ENCODE results near the gene PNKD.

The PNKD gene

GRCh38 chr2:218275371-218276072, 5.2 kb downstream of the PNKD start:
- no peak overlapping the region for H3K4me3 ChIP-seq (ENCODE audit: low read length)
- no peak overlapping the region for H3K27ac ChIP-seq (ENCODE audit: low read depth, low read length)
- no peaks in the 10 kb centered on the region for H3K27me3 ChIP-seq (ENCODE audit: control insufficient read depth, low read length)
- no peak overlapping the region for H3K4me2 ChIP-seq (ENCODE audit: low read length)
- TF ChIP-seq EZH2phosphoT487 (IDR thresholded peaks at IDR 0.05; ENCODE audit: borderline replicate concordance, low read length) (no peak), CTCF (IDR thresholded peaks at IDR 0.05; ENCODE audit: low read depth, low read length, poor library complexity, severe bottlenecking) (no peak)
- H3K4me1 ChIP-seq (ENCODE audit: control insufficient read depth, low read length): peaks cover 25% of the 10 kb centered on the region
- H3K9me3 ChIP-seq (ENCODE audit: control insufficient read depth, insufficient read depth, low read length): no peaks in the 10 kb centered on the region
- no peaks in the 10 kb centered on the region for H4K20me1 ChIP-seq (ENCODE audit: control insufficient read depth, insufficient read depth, low read depth, low read length)
- H3F3A ChIP-seq (ENCODE audit: control insufficient read depth, insufficient read depth): peaks cover 4% of the 10 kb centered on the region; the same call in 1 of the 2 replicates
- no peaks in the 10 kb centered on the region for H3K9me2 ChIP-seq (replicated peaks; ENCODE audit: control insufficient read depth, low read length)
- peaks cover 61% of the 10 kb centered on the region for H3K36me3 ChIP-seq (ENCODE audit: control insufficient read depth, low read length)
- peaks cover 20% of the 10 kb centered on the region for H3K79me2 ChIP-seq (ENCODE audit: control insufficient read depth, low read length)

- peaks cover 55% of the 10 kb centered on the region for H3K36me3 ChIP-seq (ENCODE audit: control insufficient read depth, low read length)
Observed at GRCh38 chr2:218276986-218277755, 6.9 kb downstream of the PNKD start.

GRCh38 chr2:218277921-218278320, 7.6 kb downstream of the PNKD start:
- no peaks in the 10 kb centered on the region for H3K9me2 ChIP-seq (replicated peaks; ENCODE audit: control insufficient read depth, low read length)
- H3K4me3 ChIP-seq (ENCODE audit: low read length): no peak overlapping the region
- no peak overlapping the region for H3K27ac ChIP-seq (ENCODE audit: low read depth, low read length)
- H3F3A ChIP-seq (ENCODE audit: control insufficient read depth, insufficient read depth): no peaks in the 10 kb centered on the region
- H3K27me3 ChIP-seq (ENCODE audit: control insufficient read depth, low read length): no peaks in the 10 kb centered on the region
- no peaks in the 10 kb centered on the region for H3K9me3 ChIP-seq (ENCODE audit: control insufficient read depth, insufficient read depth, low read length)
- no peak overlapping the region for H3K4me2 ChIP-seq (ENCODE audit: low read length)
- TF ChIP-seq EZH2phosphoT487 (IDR thresholded peaks at IDR 0.05; ENCODE audit: borderline replicate concordance, low read length) (no peak), CTCF (IDR thresholded peaks at IDR 0.05; ENCODE audit: low read depth, low read length, poor library complexity, severe bottlenecking) (no peak)
- no peaks in the 10 kb centered on the region; the same call in 1 of the 2 replicates for H3K79me2 ChIP-seq (ENCODE audit: control insufficient read depth, low read length)
- H3K36me3 ChIP-seq (ENCODE audit: control insufficient read depth, low read length): peaks cover 49% of the 10 kb centered on the region
- H3K4me1 ChIP-seq (ENCODE audit: control insufficient read depth, low read length): peaks cover 3% of the 10 kb centered on the region
- no peaks in the 10 kb centered on the region for H4K20me1 ChIP-seq (ENCODE audit: control insufficient read depth, insufficient read depth, low read depth, low read length)

More at GRCh38 chr2:218276986-218277755, 6.9 kb downstream of the PNKD start:
- no peaks in the 10 kb centered on the region for H3F3A ChIP-seq (ENCODE audit: control insufficient read depth, insufficient read depth)
- no peaks in the 10 kb centered on the region for H4K20me1 ChIP-seq (ENCODE audit: control insufficient read depth, insufficient read depth, low read depth, low read length)
- H3K27me3 ChIP-seq (ENCODE audit: control insufficient read depth, low read length): no peaks in the 10 kb centered on the region
- no peaks in the 10 kb centered on the region for H3K9me2 ChIP-seq (replicated peaks; ENCODE audit: control insufficient read depth, low read length)
- H3K4me2 ChIP-seq (ENCODE audit: low read length): no peak overlapping the region
- H3K4me3 ChIP-seq (ENCODE audit: low read length): no peak overlapping the region
- no peak for TF ChIP-seq EZH2phosphoT487 (IDR thresholded peaks at IDR 0.05; ENCODE audit: borderline replicate concordance, low read length)
- TF ChIP-seq CTCF (IDR thresholded peaks at IDR 0.05; ENCODE audit: low read depth, low read length, poor library complexity, severe bottlenecking): no peak
- peaks cover 10% of the 10 kb centered on the region for H3K4me1 ChIP-seq (ENCODE audit: control insufficient read depth, low read length)
- H3K9me3 ChIP-seq (ENCODE audit: control insufficient read depth, insufficient read depth, low read length): no peaks in the 10 kb centered on the region
- peaks cover 4% of the 10 kb centered on the region for H3K79me2 ChIP-seq (ENCODE audit: control insufficient read depth, low read length)
- no peak overlapping the region for H3K27ac ChIP-seq (ENCODE audit: low read depth, low read length)
